Left forelimb (tissue), 1 donor: Measurements from ENCODE around the gene RGS10.

Experiments
- DNase-seq: peaks from one replicate; pipeline ENCODE4 v3.0.0-alpha.2; 2018; ENCODE audit warnings: low spot score

The RGS10 gene

GRCh38 chr10:119518176-119518575 is 24.3 kb downstream of the RGS10 start:
- no peak for DNase-seq

GRCh38 chr10:119517235-119518141 is 25.0 kb downstream of the RGS10 start:
- no peak for DNase-seq

GRCh38 chr10:119516381-119517234 is 25.9 kb downstream of the RGS10 start:
- no peak for DNase-seq

- DNase-seq = no peak
These were observed 26.9 kb downstream of the RGS10 start for GRCh38 chr10:119515511-119516045.

- no peak for DNase-seq
These were observed 27.7 kb downstream of the RGS10 start for GRCh38 chr10:119514819-119515218.

GRCh38 chr10:119511828-119512515 is 30.5 kb downstream of the RGS10 start:
- DNase-seq = no peak

- no peak for DNase-seq
These were observed 32.5 kb downstream of the RGS10 start for GRCh38 chr10:119509909-119510451.

- no peak for DNase-seq
These were observed 35.4 kb downstream of the RGS10 start for GRCh38 chr10:119507115-119507514.

GRCh38 chr10:119505588-119506315 is 36.8 kb downstream of the RGS10 start:
- no peak for DNase-seq

- DNase-seq = peak; percentile 84
These were observed 37.4 kb downstream of the RGS10 start for GRCh38 chr10:119505131-119505551.

GRCh38 chr10:119504651-119505050 is 37.9 kb downstream of the RGS10 start:
- DNase-seq = no peak

- DNase-seq = no peak
These were observed 38.7 kb downstream of the RGS10 start for GRCh38 chr10:119503821-119504220.

- no peak for DNase-seq
These were observed 39.8 kb downstream of the RGS10 start for GRCh38 chr10:119502618-119503155.

GRCh38 chr10:119502209-119502608 is 40.3 kb downstream of the RGS10 start:
- DNase-seq = no peak

- DNase-seq = no peak
These were observed 40.8 kb downstream of the RGS10 start for GRCh38 chr10:119501690-119502089.

- no peak for DNase-seq
These were observed 41.7 kb downstream of the RGS10 start for GRCh38 chr10:119500821-119501220.

- no peak for DNase-seq
These were observed 42.3 kb downstream of the RGS10 start for GRCh38 chr10:119500123-119500795.

GRCh38 chr10:119499677-119500002 is 42.9 kb downstream of the RGS10 start:
- DNase-seq = no peak

- DNase-seq = no peak
These were observed 43.4 kb downstream of the RGS10 start for GRCh38 chr10:119498889-119499676.
